ENCODE measurements around the gene PLXNA1. TPM values are rescaled to one million over a fixed set of nuclear protein-coding genes. Genes with fewer than 3 reads are reported as not detected.

The PLXNA1 gene
- total and polyA plus RNA-seq, 4 donors = 0.92 to 8.3 (median 4.4) TPM

DNA sequence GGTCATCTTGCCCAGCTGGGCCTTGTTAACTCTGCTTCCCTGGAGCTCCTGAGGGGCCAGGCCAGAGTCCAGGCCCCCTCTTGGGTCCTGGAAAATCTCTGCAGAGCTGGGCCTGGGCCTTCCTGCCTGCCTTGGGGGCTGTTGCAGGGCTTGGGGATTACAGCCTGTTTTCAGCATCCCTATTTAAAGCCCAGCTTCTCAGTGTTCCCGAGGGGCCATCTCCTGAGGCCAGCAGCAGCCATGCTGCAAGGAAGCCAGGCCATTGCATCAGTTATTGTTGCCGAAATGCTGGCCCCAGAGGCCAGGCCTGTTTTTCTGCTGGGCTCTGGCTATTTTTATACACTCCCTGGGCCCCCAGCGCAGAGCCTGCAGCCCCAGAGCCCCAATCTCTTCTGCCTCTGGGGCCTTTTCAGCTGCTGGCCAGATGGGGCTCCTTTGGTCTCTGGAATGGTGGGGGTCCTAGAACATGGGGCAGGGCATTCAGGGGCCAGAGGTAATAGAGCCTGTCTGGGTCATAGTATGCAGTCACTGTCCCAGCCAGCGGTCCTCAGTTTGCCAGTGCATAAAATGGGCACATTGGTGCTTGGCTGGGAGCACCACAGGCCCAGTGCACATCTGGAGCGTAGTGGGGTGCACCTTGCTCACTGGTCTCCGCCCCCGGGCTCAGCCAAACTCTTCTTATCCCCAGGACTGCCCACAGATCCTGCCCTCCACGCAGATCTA lies 28.5 kb downstream of the PLXNA1 start:
- no peak overlapping the region for H3K27ac ChIP-seq (ENCODE audit: low read depth in 1 of 2, low read length in 2 of 2)
- no peak overlapping the region for H3K4me3 ChIP-seq (ENCODE audit: low read depth in 1 of 3, low read length in 3 of 3)
- H3K4me1 ChIP-seq (ENCODE audit: control insufficient read depth in 4 of 4, insufficient read depth in 4 of 4, low read length in 3 of 4) = no peaks in the 10 kb centered on the region
- 95% methylated on average over 8 of the region's 8 CpGs for whole genome bisulfite sequencing
- no peaks in the 10 kb centered on the region for H3K27me3 ChIP-seq (ENCODE audit: control insufficient read depth in 4 of 4, insufficient read depth in 4 of 4, low read length in 3 of 4)
- peaks cover 0 to 7% (median 4%) of the 10 kb centered on the region in 4 donors for H3K36me3 ChIP-seq (ENCODE audit: control insufficient read depth in 4 of 4, insufficient read depth in 3 of 4, low read depth in 1 of 4, low read length in 3 of 4)
- H3K9me3 ChIP-seq (ENCODE audit: control insufficient read depth in 4 of 4, low read length in 3 of 4) = no peaks in the 10 kb centered on the region
- TF ChIP-seq, protein P1, sequence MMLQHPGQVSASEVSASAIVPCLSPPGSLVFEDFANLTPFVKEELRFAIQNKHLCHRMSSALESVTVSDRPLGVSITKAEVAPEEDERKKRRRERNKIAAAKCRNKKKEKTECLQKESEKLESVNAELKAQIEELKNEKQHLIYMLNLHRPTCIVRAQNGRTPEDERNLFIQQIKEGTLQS (IDR thresholded peaks at IDR 0.05) = no peak
- TF ChIP-seq, protein P2, sequence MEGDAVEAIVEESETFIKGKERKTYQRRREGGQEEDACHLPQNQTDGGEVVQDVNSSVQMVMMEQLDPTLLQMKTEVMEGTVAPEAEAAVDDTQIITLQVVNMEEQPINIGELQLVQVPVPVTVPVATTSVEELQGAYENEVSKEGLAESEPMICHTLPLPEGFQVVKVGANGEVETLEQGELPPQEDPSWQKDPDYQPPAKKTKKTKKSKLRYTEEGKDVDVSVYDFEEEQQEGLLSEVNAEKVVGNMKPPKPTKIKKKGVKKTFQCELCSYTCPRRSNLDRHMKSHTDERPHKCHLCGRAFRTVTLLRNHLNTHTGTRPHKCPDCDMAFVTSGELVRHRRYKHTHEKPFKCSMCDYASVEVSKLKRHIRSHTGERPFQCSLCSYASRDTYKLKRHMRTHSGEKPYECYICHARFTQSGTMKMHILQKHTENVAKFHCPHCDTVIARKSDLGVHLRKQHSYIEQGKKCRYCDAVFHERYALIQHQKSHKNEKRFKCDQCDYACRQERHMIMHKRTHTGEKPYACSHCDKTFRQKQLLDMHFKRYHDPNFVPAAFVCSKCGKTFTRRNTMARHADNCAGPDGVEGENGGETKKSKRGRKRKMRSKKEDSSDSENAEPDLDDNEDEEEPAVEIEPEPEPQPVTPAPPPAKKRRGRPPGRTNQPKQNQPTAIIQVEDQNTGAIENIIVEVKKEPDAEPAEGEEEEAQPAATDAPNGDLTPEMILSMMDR (IDR thresholded peaks at IDR 0.05; ENCODE audit: low read depth, low read length, missing input control) = no peak
- no peak for TF ChIP-seq HNF4G (IDR thresholded peaks at IDR 0.05)
- TF ChIP-seq HNF4A (conservative IDR thresholded peaks at IDR 0.05) = no peak
- no peak for TF ChIP-seq JUND (IDR thresholded peaks at IDR 0.05)
- TF ChIP-seq SP1 (IDR thresholded peaks at IDR 0.05) = no peak
- no peak for TF ChIP-seq NR2F2 (IDR thresholded peaks at IDR 0.05)
- no peak for TF ChIP-seq FOXA1 (IDR thresholded peaks at IDR 0.05)
- TF ChIP-seq GABPA (IDR thresholded peaks at IDR 0.05 in 1 of 2, conservative IDR thresholded peaks at IDR 0.05 in 1 of 2) = no peak
- TF ChIP-seq FOXA2 (IDR thresholded peaks at IDR 0.05) = no peak
- no peak for TF ChIP-seq EGR1 (IDR thresholded peaks at IDR 0.05; ENCODE audit: low read depth in 2 of 2)
- no peak for TF ChIP-seq RAD21 (IDR thresholded peaks at IDR 0.05)
- TF ChIP-seq, protein P3, sequence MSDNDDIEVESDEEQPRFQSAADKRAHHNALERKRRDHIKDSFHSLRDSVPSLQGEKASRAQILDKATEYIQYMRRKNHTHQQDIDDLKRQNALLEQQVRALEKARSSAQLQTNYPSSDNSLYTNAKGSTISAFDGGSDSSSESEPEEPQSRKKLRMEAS (IDR thresholded peaks at IDR 0.05) = no peak
- TF ChIP-seq TAF1 (conservative IDR thresholded peaks at IDR 0.05) = no peak
- TF ChIP-seq, protein P4, sequence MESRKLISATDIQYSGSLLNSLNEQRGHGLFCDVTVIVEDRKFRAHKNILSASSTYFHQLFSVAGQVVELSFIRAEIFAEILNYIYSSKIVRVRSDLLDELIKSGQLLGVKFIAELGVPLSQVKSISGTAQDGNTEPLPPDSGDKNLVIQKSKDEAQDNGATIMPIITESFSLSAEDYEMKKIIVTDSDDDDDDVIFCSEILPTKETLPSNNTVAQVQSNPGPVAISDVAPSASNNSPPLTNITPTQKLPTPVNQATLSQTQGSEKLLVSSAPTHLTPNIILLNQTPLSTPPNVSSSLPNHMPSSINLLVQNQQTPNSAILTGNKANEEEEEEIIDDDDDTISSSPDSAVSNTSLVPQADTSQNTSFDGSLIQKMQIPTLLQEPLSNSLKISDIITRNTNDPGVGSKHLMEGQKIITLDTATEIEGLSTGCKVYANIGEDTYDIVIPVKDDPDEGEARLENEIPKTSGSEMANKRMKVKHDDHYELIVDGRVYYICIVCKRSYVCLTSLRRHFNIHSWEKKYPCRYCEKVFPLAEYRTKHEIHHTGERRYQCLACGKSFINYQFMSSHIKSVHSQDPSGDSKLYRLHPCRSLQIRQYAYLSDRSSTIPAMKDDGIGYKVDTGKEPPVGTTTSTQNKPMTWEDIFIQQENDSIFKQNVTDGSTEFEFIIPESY (IDR thresholded peaks at IDR 0.05) = no peak
- TF ChIP-seq YY1 (IDR thresholded peaks at IDR 0.05) = no peak
- TF ChIP-seq, protein P5, sequence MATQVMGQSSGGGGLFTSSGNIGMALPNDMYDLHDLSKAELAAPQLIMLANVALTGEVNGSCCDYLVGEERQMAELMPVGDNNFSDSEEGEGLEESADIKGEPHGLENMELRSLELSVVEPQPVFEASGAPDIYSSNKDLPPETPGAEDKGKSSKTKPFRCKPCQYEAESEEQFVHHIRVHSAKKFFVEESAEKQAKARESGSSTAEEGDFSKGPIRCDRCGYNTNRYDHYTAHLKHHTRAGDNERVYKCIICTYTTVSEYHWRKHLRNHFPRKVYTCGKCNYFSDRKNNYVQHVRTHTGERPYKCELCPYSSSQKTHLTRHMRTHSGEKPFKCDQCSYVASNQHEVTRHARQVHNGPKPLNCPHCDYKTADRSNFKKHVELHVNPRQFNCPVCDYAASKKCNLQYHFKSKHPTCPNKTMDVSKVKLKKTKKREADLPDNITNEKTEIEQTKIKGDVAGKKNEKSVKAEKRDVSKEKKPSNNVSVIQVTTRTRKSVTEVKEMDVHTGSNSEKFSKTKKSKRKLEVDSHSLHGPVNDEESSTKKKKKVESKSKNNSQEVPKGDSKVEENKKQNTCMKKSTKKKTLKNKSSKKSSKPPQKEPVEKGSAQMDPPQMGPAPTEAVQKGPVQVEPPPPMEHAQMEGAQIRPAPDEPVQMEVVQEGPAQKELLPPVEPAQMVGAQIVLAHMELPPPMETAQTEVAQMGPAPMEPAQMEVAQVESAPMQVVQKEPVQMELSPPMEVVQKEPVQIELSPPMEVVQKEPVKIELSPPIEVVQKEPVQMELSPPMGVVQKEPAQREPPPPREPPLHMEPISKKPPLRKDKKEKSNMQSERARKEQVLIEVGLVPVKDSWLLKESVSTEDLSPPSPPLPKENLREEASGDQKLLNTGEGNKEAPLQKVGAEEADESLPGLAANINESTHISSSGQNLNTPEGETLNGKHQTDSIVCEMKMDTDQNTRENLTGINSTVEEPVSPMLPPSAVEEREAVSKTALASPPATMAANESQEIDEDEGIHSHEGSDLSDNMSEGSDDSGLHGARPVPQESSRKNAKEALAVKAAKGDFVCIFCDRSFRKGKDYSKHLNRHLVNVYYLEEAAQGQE (IDR thresholded peaks at IDR 0.05) = no peak
- no peak for TF ChIP-seq RXRA (IDR thresholded peaks at IDR 0.05)
- DNase-seq (ENCODE audit: low spot score) = no peak
- no peak overlapping the region for H3K9ac ChIP-seq (ENCODE audit: low read depth in 1 of 2, low read length in 2 of 2)
